Hepatocyte (in vitro differentiated cells): Measurements from ENCODE around the gene GON4L. TPM values are rescaled to one million over a fixed set of nuclear protein-coding genes. Genes with fewer than 3 reads are reported as not detected.
"Not testable (repeated sequence)": the region's sequence is repeated elsewhere in the genome, so short reads cannot be mapped to it uniquely, and the experiment has no call there.

Source experiments
- DNase-seq: peaks from one replicate; pipeline ENCODE4 v3.0.0-alpha.2; 2016; ENCODE audit warnings: low spot score
- H2AFZ ChIP-seq: fragments of 200-600 bp; sonication (generic); 2 replicates; pipeline ENCODE4 v1.6.0; 2016; ENCODE audit warnings: antibody characterized with exemption, mild to moderate bottlenecking
- H3K27ac ChIP-seq: fragments of 200-600 bp; sonication (generic); 2 replicates; pipeline ENCODE4 v1.5.1; 2016; ENCODE audit warnings: mild to moderate bottlenecking
- H3K27me3 ChIP-seq: fragments of 200-600 bp; sonication (generic); 2 replicates; pipeline ENCODE4 v1.6.1; 2016
- H3K36me3 ChIP-seq: fragments of 200-600 bp; sonication (generic); replicated peaks from 2 replicates; pipeline ENCODE4 v1.5.1; 2016; ENCODE audit warnings: low read depth; ENCODE audit not compliant: insufficient read depth
- H3K4me1 ChIP-seq: fragments of 200-600 bp; sonication (generic); 2 replicates; pipeline ENCODE4 v1.5.1; 2016; ENCODE audit warnings: mild to moderate bottlenecking, moderate library complexity; ENCODE audit not compliant: insufficient read depth
- H3K4me2 ChIP-seq: fragments of 200-600 bp; sonication (generic); 2 replicates; pipeline ENCODE4 v1.6.0; 2016
- H3K4me3 ChIP-seq: fragments of 200-600 bp; sonication (generic); 2 replicates; pipeline ENCODE4 v1.5.1; 2016; ENCODE audit warnings: mild to moderate bottlenecking
- H3K79me2 ChIP-seq: fragments of 200-600 bp; sonication (generic); 2 replicates; pipeline ENCODE4 v1.6.0; 2017; ENCODE audit warnings: mild to moderate bottlenecking
- H3K9me2 ChIP-seq: fragments of 200-600 bp; sonication (generic); replicated peaks from 2 replicates; pipeline ENCODE4 v1.6.0; 2017; ENCODE audit warnings: mild to moderate bottlenecking; ENCODE audit not compliant: insufficient read depth
- H3K9me3 ChIP-seq: fragments of 200-600 bp; sonication (generic); 2 replicates; pipeline ENCODE4 v1.5.1; 2016; ENCODE audit warnings: low read depth, mild to moderate bottlenecking
- H4K20me1 ChIP-seq: fragments of 200-600 bp; sonication (generic); 2 replicates; pipeline ENCODE4 v1.6.0; 2016; ENCODE audit warnings: mild to moderate bottlenecking; ENCODE audit not compliant: insufficient read depth, poor library complexity, severe bottlenecking
- CTCF ChIP-seq: fragments of 200-600 bp; sonication (generic); IDR thresholded peaks from 2 replicates; pipeline ENCODE4 v1.5.1; 2016; ENCODE audit warnings: antibody characterized with exemption, mild to moderate bottlenecking; ENCODE audit not compliant: poor library complexity
- EZH2 ChIP-seq: fragments of 200-600 bp; sonication (generic); IDR thresholded peaks from 2 replicates; pipeline ENCODE4 v1.6.1; 2016; ENCODE audit warnings: antibody characterized with exemption, mild to moderate bottlenecking, borderline replicate concordance
- EZH2phosphoT487 ChIP-seq: fragments of 200-600 bp; sonication (generic); IDR thresholded peaks from one replicate; pipeline ENCODE4 v1.6.1; 2018; ENCODE audit warnings: antibody characterized with exemption, mild to moderate bottlenecking, low read depth, moderate library complexity; ENCODE audit not compliant: unreplicated experiment, severe bottlenecking
- WGBS: methylation state at CpG from one replicate; pipeline ENCODE4 v1.1.6; 2016; ENCODE audit warnings: low lambda C conversion rate; ENCODE audit errors: missing lambda C conversion rate; 5-methylcytosine and 5-hydroxymethylcytosine counted together
- polyA plus RNA-seq: library from polyadenylated mRNA; unstranded; fragments of >200 nt; fragmentation: Nextera tagmentation; extraction: Ambion mirVana; gene quantifications from 2 replicates; pipeline ENCODE4 v1.2.1, GENCODE V29; 2016
- small RNA-seq: library from RNA; depleted of rRNA; stranded (forward); fragments of <200 nt; gene quantifications from one replicate; pipeline ENCODE3, GENCODE V24; 2014
- total RNA-seq: library from RNA; depleted of rRNA; stranded (reverse); fragments of >200 nt; gene quantifications from 2 replicates; pipeline ENCODE4 v1.2.3, GENCODE V29; 2014

GON4L gene
- total and polyA plus RNA-seq, 2 experiments from 2014 or later: 20.8 to 33.3 TPM

DNA sequence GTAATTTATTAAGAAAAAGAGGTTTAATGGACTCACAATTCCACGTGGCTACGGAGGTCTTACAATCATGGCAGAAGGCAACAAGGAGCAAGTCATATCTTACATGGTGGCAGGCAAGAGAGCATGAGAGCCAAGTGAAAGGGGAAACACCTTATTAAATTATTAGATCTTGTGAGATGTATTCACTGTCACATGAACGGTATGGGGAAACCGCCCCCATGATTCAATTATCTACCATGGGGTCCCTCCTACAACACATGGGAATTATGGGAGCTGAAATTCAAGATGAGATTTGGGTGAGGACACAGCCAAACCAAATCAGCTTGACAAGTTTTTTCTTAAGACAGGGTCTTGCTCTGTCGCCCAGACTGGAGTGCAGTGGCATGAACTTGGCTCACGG is 153.8 kb downstream of the GON4L start:
- Histone ChIP-seq H3K79me2 (peaks cover 75% of the 10 kb centered on the region), H2AFZ (no peak overlapping the region), H3K27me3 (no peaks in the 10 kb centered on the region), H4K20me1 (peaks cover 3% of the 10 kb centered on the region), H3K4me3 (no peak overlapping the region), H3K4me1 (peaks cover 11% of the 10 kb centered on the region), H3K36me3 (no peaks in the 10 kb centered on the region), H3K4me2 (no peak overlapping the region), H3K9me2 (no peaks in the 10 kb centered on the region), H3K9me3 (no peaks in the 10 kb centered on the region), H3K27ac (no peak overlapping the region)
- TF ChIP-seq CTCF (no peak), EZH2phosphoT487 (no peak), EZH2 (no peak)
- 93% methylated on average over 6 of the region's 6 CpGs for WGBS
- no peak for DNase-seq

DNA sequence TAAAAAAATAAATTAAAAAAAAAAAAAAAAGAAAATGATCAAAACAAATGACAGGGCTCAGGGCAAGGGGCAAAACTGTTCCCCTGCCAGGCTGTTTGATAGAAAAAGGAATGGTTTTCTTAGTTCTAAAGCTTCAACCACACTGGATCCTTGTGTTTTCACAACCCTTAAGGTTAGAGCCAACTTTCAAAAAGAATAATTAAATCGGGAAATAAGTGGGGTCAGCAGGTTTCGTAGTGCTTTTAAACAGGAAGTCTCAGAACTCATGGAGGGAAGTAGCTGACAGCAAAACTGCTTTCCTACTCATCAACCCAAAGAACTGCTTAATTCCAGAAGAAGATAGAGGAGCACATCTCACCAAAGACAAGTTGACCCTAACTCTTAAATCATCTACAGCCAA is 155.3 kb downstream of the GON4L start:
- 57% methylated on average over 2 of the region's 2 CpGs for WGBS
- Histone ChIP-seq H3K79me2 (peaks cover 76% of the 10 kb centered on the region), H3K4me1 (peaks cover 11% of the 10 kb centered on the region)
- not testable (repeated sequence) for H3K4me3 ChIP-seq, DNase-seq, H3K27ac ChIP-seq, H4K20me1 ChIP-seq, H3K27me3 ChIP-seq, H2AFZ ChIP-seq, H3K4me2 ChIP-seq, H3K36me3 ChIP-seq, H3K9me3 ChIP-seq, H3K9me2 ChIP-seq

Small RNA genes within 50 kb of the gene (small RNA-seq; reads per million reads assigned to genes)
- gene RF00015: not detected

Other genes starting within 250 kb of the GON4L start
- 15.1 and 15.7 TPM in 2 replicates for gene MSTO1, start 247.0 kb downstream of the GON4L start, total RNA-seq
- 43.4 and 54.6 TPM in 2 replicates for gene MSTO1, start 247.0 kb downstream of the GON4L start, polyA plus RNA-seq
- gene YY1AP1, start 168.4 kb downstream of the GON4L start, total RNA-seq: 43.2 and 55.9 TPM in 2 replicates
- gene YY1AP1, start 168.4 kb downstream of the GON4L start, polyA plus RNA-seq: 27.6 and 35.4 TPM in 2 replicates
- gene DAP3, start 168.1 kb downstream of the GON4L start, total RNA-seq: 90.6 and 115 TPM in 2 replicates
- gene DAP3, start 168.1 kb downstream of the GON4L start, polyA plus RNA-seq: 61.5 and 86.9 TPM in 2 replicates
- 1.3 and 2.0 TPM in 2 replicates for gene SYT11, start 2.4 kb upstream of the GON4L start, total RNA-seq
- gene SYT11, start 2.4 kb upstream of the GON4L start, polyA plus RNA-seq: 0.39 and 0.71 TPM in 2 replicates
- 23.8 and 33.5 TPM in 2 replicates for gene RIT1, start 54.1 kb upstream of the GON4L start, total RNA-seq
- 17.6 and 21.9 TPM in 2 replicates for gene RIT1, start 54.1 kb upstream of the GON4L start, polyA plus RNA-seq
- gene KHDC4, start 77.2 kb upstream of the GON4L start, total RNA-seq: 33.2 and 40.3 TPM in 2 replicates
- gene KHDC4, start 77.2 kb upstream of the GON4L start, polyA plus RNA-seq: 15.7 and 28.0 TPM in 2 replicates
- 0.83 TPM in 1 of 2 replicates, not detected in the other for gene RXFP4, start 84.4 kb upstream of the GON4L start, total RNA-seq
- gene RXFP4, start 84.4 kb upstream of the GON4L start, polyA plus RNA-seq: not detected in 2 replicates
- gene ARHGEF2, start 121.3 kb upstream of the GON4L start, total RNA-seq: 36.5 and 46.9 TPM in 2 replicates
- 27.1 and 30.1 TPM in 2 replicates for gene ARHGEF2, start 121.3 kb upstream of the GON4L start, polyA plus RNA-seq
- 393 and 416 TPM in 2 replicates for gene SSR2, start 163.7 kb upstream of the GON4L start, total RNA-seq
- 326 and 360 TPM in 2 replicates for gene SSR2, start 163.7 kb upstream of the GON4L start, polyA plus RNA-seq
- gene UBQLN4, start 196.6 kb upstream of the GON4L start, total RNA-seq: 35.3 and 37.8 TPM in 2 replicates
- 29.5 and 35.5 TPM in 2 replicates for gene UBQLN4, start 196.6 kb upstream of the GON4L start, polyA plus RNA-seq
- 48.5 and 73.1 TPM in 2 replicates for gene LAMTOR2, start 197.6 kb upstream of the GON4L start, total RNA-seq
- 142 and 165 TPM in 2 replicates for gene LAMTOR2, start 197.6 kb upstream of the GON4L start, polyA plus RNA-seq
- gene RAB25, start 203.9 kb upstream of the GON4L start, total RNA-seq: 71.1 and 77.9 TPM in 2 replicates
- 91.6 and 106 TPM in 2 replicates for gene RAB25, start 203.9 kb upstream of the GON4L start, polyA plus RNA-seq
- 11.0 and 12.0 TPM in 2 replicates for gene MEX3A, start 225.3 kb upstream of the GON4L start, total RNA-seq
- 9.3 and 10.8 TPM in 2 replicates for gene MEX3A, start 225.3 kb upstream of the GON4L start, polyA plus RNA-seq